Right ventricle myocardium inferior (tissue), 1 donor: ENCODE data around the gene ZNF28. TPM values are rescaled to one million over a fixed set of nuclear protein-coding genes. Genes with fewer than 3 reads are reported as not detected.
"Not testable (repeated sequence)": the region's sequence is repeated elsewhere in the genome, so short reads cannot be mapped to it uniquely, and the experiment has no call there.

Experiments
- ATAC-seq: fragments of 200-7000 bp; cut with Tn5 transposase; one replicate; pipeline ENCODE4 v1.9.1; 2020; ENCODE audit warnings: mild to moderate bottlenecking, moderate library complexity
- DNase-seq: peaks from one replicate; pipeline ENCODE4 v3.0.0; 2021; ENCODE audit errors: missing footprints
- intact Hi-C: fragments of 100-400 bp; cut with DNase I; formaldehyde crosslinking; loops from one replicate; pipeline ENCODE4 v1.11.0; 2022
- long read RNA-seq: library from polyadenylated mRNA; unstranded; transcript quantifications from one replicate; pipeline ENCODE4 v2.0.0, GENCODE V29; 2021
- total RNA-seq: library from RNA; stranded (reverse); fragmentation: NEBNext Ultra II Directional; extraction: Animal tissue kit (Norgen Biotek cat#: 25700); gene quantifications from one replicate; pipeline ENCODE4 v1.2.1, GENCODE V29; 2021
- donor health status: DM: no; HTN: yes; CAD: no; lungs with severe emphysema.

Gene ZNF28
- 9.3 TPM for total RNA-seq
- long read RNA-seq, full-length matches to known transcripts: 2 of 4 reads
- long read RNA-seq, partial matches to known transcripts: 0 of 4 reads
- long read RNA-seq, other reads (novel, unspliced or antisense): 2 of 4 reads

GRCh38 chr19:52821204-52821960 lies at the start of gene ZNF28:
TSS of gene ZNF28 (minus strand) at chr19:52821633. CDS start at chr19:52817958, 3,675 bp downstream.
- DNase-seq (peak; percentile 90), ATAC-seq (peak; percentile 100)
- intact Hi-C loops: loop anchor here (5.0 kb wide), 1 partner anchor 36 kb away; the partner anchor contains the start of gene ZNF468

- intact Hi-C loops, DNase-seq, ATAC-seq: not testable (repeated sequence)
Measured at GRCh38 chr19:52868031-52868430, 46.6 kb upstream of the ZNF28 start.

- ATAC-seq: peak; percentile 100
- intact Hi-C loops: loop anchor here (5.0 kb wide), 1 partner anchor 35 kb away; the partner anchor contains the start of gene ZNF28
- peak; percentile 76 for DNase-seq
Measured at GRCh38 chr19:52857378-52858191, 36.2 kb upstream of the ZNF28 start, which contains the start of gene ZNF468. TSS of gene ZNF468 (minus strand) at chr19:52857619. CDS start at chr19:52854272, 3,347 bp downstream.

GRCh38 chr19:52856540-52857377 lies 35.3 kb upstream of the ZNF28 start:
- DNase-seq, ATAC-seq: not testable (repeated sequence)
- intact Hi-C loops: loop anchor here (5.0 kb wide), 1 partner anchor 34 kb away; the partner anchor contains the start of gene ZNF28

GRCh38 chr19:52847352-52847751 lies 25.9 kb upstream of the ZNF28 start:
- ATAC-seq, intact Hi-C loops: not testable (repeated sequence)

GRCh38 chr19:52840825-52841465 lies 19.5 kb upstream of the ZNF28 start:
- intact Hi-C loops, DNase-seq, ATAC-seq: not testable (repeated sequence)

More at GRCh38 chr19:52847352-52847751, 25.9 kb upstream of the ZNF28 start:
- DNase-seq: not testable (repeated sequence)

GRCh38 chr19:52834289-52834688 lies 12.9 kb upstream of the ZNF28 start:
- intact Hi-C loops, ATAC-seq: not testable (repeated sequence)

GRCh38 chr19:52833541-52833940 lies 12.1 kb upstream of the ZNF28 start:
- intact Hi-C loops, DNase-seq, ATAC-seq: not testable (repeated sequence)

More at GRCh38 chr19:52834289-52834688, 12.9 kb upstream of the ZNF28 start:
- DNase-seq: not testable (repeated sequence)

GRCh38 chr19:52829866-52830265 lies 8.4 kb upstream of the ZNF28 start:
- DNase-seq, intact Hi-C loops, ATAC-seq: not testable (repeated sequence)

GRCh38 chr19:52825765-52826164 lies 4.3 kb upstream of the ZNF28 start:
- no peak for ATAC-seq
- intact Hi-C loops: no loop called here
- DNase-seq: no peak

GRCh38 chr19:52823676-52824075 lies 2.2 kb upstream of the ZNF28 start:
- no peak for ATAC-seq
- no peak for DNase-seq
- intact Hi-C loops: loop anchor here (5.0 kb wide), 1 partner anchor 34 kb away; the partner anchor contains the start of gene ZNF468

- intact Hi-C loops: loop anchor here (5.0 kb wide), 1 partner anchor 37 kb away; the partner anchor contains the start of gene ZNF468
- DNase-seq (peak; percentile 81), ATAC-seq (peak; percentile 46)
Measured at GRCh38 chr19:52820472-52821203, 795 bp downstream of the ZNF28 start.

GRCh38 chr19:52809801-52810200 lies 11.6 kb downstream of the ZNF28 start:
- DNase-seq: no peak
- no peak for ATAC-seq
- intact Hi-C loops: no loop called here

GRCh38 chr19:52799950-52800640 lies 21.3 kb downstream of the ZNF28 start:
- ATAC-seq, intact Hi-C loops, DNase-seq: not testable (repeated sequence)

GRCh38 chr19:52789440-52789839 lies 32.0 kb downstream of the ZNF28 start:
- ATAC-seq: no peak

More at GRCh38 chr19:52789440-52789839, 32.0 kb downstream of the ZNF28 start:
- DNase-seq: no peak
- intact Hi-C loops: no loop called here
